ENCODE results near the gene SMARCE1. TPM values are rescaled to one million over a fixed set of nuclear protein-coding genes. Genes with fewer than 3 reads are reported as not detected.
"Not testable (repeated sequence)": the region's sequence is repeated elsewhere in the genome, so short reads cannot be mapped to it uniquely, and the experiment has no call there.

Gene SMARCE1
- polyA plus RNA-seq, 6 donors from 2014 or later, result 211 to 267 (median 255) TPM

DNA sequence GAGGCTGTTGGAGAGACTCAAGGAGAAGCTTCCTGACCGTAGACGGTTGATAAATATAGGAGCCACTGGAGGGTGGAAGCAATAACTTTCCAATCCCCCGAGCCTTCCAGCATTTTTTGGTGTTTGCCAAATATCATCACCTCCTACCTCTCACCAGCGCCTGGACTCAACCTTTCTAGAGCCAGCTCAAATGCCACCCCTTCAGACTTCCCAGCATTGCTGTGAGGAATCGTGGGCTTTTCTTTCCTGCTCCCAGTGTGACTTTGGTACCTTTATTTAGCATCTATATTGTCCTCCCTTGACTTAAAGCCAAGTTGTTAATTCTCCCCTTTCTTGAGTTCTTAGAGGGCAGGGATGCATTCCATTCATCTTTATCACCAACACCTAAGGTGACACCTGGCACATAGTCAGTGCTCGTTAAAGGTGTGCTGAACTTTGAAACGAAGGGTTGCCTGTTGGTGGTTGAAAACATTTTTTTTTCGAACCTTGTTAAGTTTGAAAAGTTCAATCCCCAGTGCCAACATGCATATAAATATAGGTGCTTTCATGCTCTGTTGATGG lies 47.1 kb downstream of the SMARCE1 start:
- H3K27me3 Mint-ChIP-seq, result no peaks in the 10 kb centered on the region
- ATAC-seq (ENCODE audit: low read depth in 2 of 2) (no peak), DNase-seq (no peak)
- no peaks in the 10 kb centered on the region for H3K9me3 Mint-ChIP-seq
- H3K4me3 Mint-ChIP-seq, result peak overlapping the region in 5 of 8 donors; percentile 6 to 54 (median 36)
- H3K4me1 Mint-ChIP-seq, result peaks cover 50 to 89% (median 77%) of the 10 kb centered on the region in 3 donors
- H3K36me3 Mint-ChIP-seq, result no peaks in the 10 kb centered on the region
- H3K27ac Mint-ChIP-seq, result peak overlapping the region; percentile 72 to 100 (median 96)

- Mint-ChIP-seq H3K4me1 (peaks cover 56 to 94% (median 81%) of the 10 kb centered on the region in 3 donors), H3K36me3 (no peaks in the 10 kb centered on the region), H3K9me3 (no peaks in the 10 kb centered on the region), H3K4me3 (peak overlapping the region in 7 of 8 donors; percentile 36 to 92 (median 84)), H3K27ac (peak overlapping the region; percentile 72 to 100 (median 98)), H3K27me3 (no peaks in the 10 kb centered on the region)
- DNase-seq (no peak), ATAC-seq (ENCODE audit: low read depth in 2 of 2) (no peak)
Measured at GRCh38 chr17:40599468-40599763, 48.2 kb downstream of the SMARCE1 start.

GRCh38 chr17:40598619-40599467 lies 48.8 kb downstream of the SMARCE1 start:
- no peaks in the 10 kb centered on the region for H3K36me3 Mint-ChIP-seq
- peak overlapping the region; percentile 72 to 100 (median 98) for H3K27ac Mint-ChIP-seq
- peaks cover 52 to 92% (median 78%) of the 10 kb centered on the region in 3 donors for H3K4me1 Mint-ChIP-seq
- H3K4me3 Mint-ChIP-seq, result peak overlapping the region; percentile 36 to 92 (median 80)
- DNase-seq (peak; percentile 96), ATAC-seq (ENCODE audit: low read depth in 2 of 2) (peak; percentile 71 to 76)
- no peaks in the 10 kb centered on the region for H3K9me3 Mint-ChIP-seq
- no peaks in the 10 kb centered on the region for H3K27me3 Mint-ChIP-seq

- no peak for DNase-seq
- Mint-ChIP-seq H3K4me1 (peaks cover 52 to 93% (median 78%) of the 10 kb centered on the region in 3 donors), H3K36me3 (no peaks in the 10 kb centered on the region), H3K27me3 (no peaks in the 10 kb centered on the region), H3K27ac (peak overlapping the region; percentile 72 to 100 (median 98)), H3K9me3 (no peaks in the 10 kb centered on the region), H3K4me3 (peak overlapping the region; percentile 36 to 92 (median 80))
- no peak for ATAC-seq (ENCODE audit: low read depth in 2 of 2)
Measured at GRCh38 chr17:40598301-40598618, 49.4 kb downstream of the SMARCE1 start.

DNA sequence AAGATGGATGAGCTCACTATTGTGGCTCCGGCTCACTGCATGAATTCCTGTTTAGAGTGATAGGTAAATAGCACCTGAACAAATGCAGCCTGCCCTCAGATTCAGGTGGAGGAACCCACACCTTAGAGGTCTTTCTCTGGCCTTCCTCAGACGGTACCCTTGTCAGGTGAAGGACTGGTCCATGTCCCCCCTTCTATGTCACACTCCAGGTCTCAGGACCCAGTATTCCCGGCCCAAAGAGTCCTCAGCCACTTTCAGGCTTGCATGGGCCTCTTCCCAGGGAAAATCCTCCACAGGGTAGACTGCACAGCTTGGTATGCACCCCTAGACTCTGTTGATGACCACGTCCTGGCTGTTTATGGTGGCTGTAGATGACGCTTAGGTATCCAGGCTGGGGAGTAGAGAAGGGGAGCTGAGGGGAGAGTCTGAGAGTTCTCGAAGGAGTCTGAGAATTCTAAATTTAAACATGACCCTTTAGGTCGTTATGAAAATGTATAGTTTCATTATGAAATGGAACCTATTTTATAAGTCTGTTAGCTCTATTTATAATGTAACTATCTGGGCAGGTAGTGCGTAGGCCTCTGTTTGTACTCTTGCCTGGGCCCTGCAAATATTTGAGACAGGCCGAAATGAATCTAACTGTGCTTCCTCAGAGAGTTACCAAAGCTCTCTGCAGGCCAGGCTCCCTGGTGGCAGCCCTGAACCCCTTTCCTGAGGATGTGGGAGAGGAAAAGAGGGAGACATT lies 49.9 kb downstream of the SMARCE1 start:
- ATAC-seq (ENCODE audit: low read depth in 2 of 2), result no peak
- DNase-seq, result no peak
- Mint-ChIP-seq H3K36me3 (no peaks in the 10 kb centered on the region), H3K27ac (peak overlapping the region; percentile 72 to 100 (median 98)), H3K4me1 (peaks cover 48 to 90% (median 74%) of the 10 kb centered on the region in 3 donors), H3K4me3 (peak overlapping the region in 6 of 8 donors; percentile 36 to 92 (median 80)), H3K9me3 (no peaks in the 10 kb centered on the region), H3K27me3 (no peaks in the 10 kb centered on the region)

DNA sequence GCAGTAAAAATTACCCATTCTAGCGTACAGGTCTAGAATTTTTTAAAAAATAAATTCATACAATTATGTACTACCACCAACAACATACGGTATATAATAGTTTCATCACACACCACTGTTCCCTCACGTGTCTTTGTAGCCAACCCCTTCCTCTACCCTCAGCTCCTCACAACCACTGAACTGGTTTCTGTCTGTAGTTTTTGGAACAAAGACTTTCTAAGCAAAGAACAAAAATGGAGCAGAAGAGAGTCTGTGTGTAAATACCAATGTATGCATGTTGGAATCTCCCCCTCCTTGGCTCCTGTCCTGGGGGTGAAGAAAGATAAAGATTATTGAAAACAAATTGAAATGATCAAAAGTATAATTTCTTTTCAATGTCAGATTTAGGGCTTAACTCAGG lies 50.5 kb downstream of the SMARCE1 start:
- H3K27me3 Mint-ChIP-seq, result no peaks in the 10 kb centered on the region
- H3K9me3 Mint-ChIP-seq, result no peaks in the 10 kb centered on the region
- ATAC-seq (ENCODE audit: low read depth in 2 of 2) (no peak), DNase-seq (no peak)
- no peaks in the 10 kb centered on the region for H3K36me3 Mint-ChIP-seq
- H3K4me3 Mint-ChIP-seq, result peak overlapping the region in 6 of 8 donors; percentile 36 to 87 (median 66)
- peak overlapping the region in 5 of 6 donors; percentile 38 to 100 (median 99) for H3K27ac Mint-ChIP-seq
- peaks cover 46 to 84% (median 68%) of the 10 kb centered on the region in 3 donors for H3K4me1 Mint-ChIP-seq

DNA sequence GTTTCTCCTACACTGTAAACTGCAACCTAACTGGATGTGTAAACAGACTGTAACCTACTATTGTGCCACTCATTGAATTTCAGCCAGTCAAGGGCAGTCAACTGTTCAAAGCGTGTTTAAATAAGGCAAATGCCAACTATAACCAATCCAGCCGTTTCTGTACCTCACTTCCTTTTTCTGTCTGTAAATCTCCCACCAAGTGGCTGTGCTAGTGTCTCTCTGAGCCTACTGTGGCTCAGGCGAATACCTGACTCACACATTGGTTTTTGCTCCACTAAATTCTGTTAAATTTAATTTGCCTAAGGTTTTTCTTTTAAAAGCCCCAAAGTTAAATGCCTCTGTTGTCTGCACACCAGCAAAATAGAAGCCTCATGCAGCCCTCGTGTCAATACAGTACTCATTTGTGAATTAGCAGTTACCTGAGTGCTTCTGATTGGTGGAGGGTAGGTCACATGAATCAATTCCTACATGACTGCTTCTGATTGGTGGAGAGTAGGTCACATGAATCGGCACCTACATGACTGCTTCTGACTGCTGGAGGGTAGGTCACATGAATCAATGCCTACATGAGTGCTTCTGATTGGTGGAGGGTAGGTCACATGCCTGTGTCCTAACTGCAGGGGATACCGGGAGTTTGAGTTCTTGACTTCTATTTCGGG lies 51.2 kb downstream of the SMARCE1 start:
- peak overlapping the region; percentile 13 to 87 (median 66) for H3K4me3 Mint-ChIP-seq
- no peaks in the 10 kb centered on the region for H3K9me3 Mint-ChIP-seq
- no peaks in the 10 kb centered on the region for H3K27me3 Mint-ChIP-seq
- DNase-seq (peak; percentile 68), ATAC-seq (ENCODE audit: low read depth in 2 of 2) (peak; percentile 49 to 52)
- peaks cover 46 to 78% (median 62%) of the 10 kb centered on the region in 3 donors for H3K4me1 Mint-ChIP-seq
- peak overlapping the region; percentile 72 to 99 (median 96) for H3K27ac Mint-ChIP-seq
- H3K36me3 Mint-ChIP-seq, result no peaks in the 10 kb centered on the region

- Mint-ChIP-seq H3K27ac (peak overlapping the region in 1 of 6 donors; percentile 34), H3K9me3 (peaks cover 8 to 18% (median 11%) of the 10 kb centered on the region in 7 donors), H3K4me3 (peak overlapping the region in 3 of 8 donors; percentile 30 to 68 (median 54)), H3K4me1 (peaks cover 50 to 73% (median 68%) of the 10 kb centered on the region in 3 donors), H3K27me3 (no peaks in the 10 kb centered on the region), H3K36me3 (peaks cover 16 to 24% of the 10 kb centered on the region in 2 donors)
- DNase-seq (no peak), ATAC-seq (ENCODE audit: low read depth in 2 of 2) (no peak)
Measured at GRCh38 chr17:40590742-40591141, 56.9 kb downstream of the SMARCE1 start.

- H3K27me3 Mint-ChIP-seq, result no peaks in the 10 kb centered on the region
- peaks cover 56 to 79% (median 75%) of the 10 kb centered on the region in 3 donors for H3K4me1 Mint-ChIP-seq
- H3K36me3 Mint-ChIP-seq, result peaks cover 21 to 36% of the 10 kb centered on the region in 2 donors
- peak overlapping the region in 1 of 6 donors; percentile 60 for H3K27ac Mint-ChIP-seq
- H3K9me3 Mint-ChIP-seq, result peaks cover 8 to 36% (median 20%) of the 10 kb centered on the region in 7 donors
- DNase-seq (no peak), ATAC-seq (ENCODE audit: low read depth in 2 of 2) (no peak)
- H3K4me3 Mint-ChIP-seq, result peak overlapping the region in 5 of 8 donors; percentile 52 to 80 (median 60)
Measured at GRCh38 chr17:40588552-40588951, 59.1 kb downstream of the SMARCE1 start.

DNA sequence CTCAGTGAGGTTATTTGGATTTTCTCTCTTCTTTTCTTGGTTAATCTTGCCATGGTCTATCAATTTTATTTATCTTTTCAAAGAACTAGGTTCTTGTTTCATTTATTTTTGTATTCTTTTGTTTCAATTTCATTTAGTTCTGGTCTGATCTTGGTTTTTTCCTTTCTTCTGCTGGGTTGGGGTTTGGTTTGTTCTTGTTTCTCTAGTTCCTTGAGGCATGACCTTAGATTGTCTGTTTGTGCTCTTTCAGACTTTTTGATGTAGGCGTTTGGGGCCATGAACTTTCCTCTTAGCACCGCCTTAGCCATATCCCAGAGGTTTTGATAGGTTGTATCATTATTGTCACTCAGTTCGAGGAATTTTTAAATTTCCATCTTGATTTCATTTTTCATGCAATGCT lies 61.4 kb downstream of the SMARCE1 start:
- DNase-seq; ATAC-seq (ENCODE audit: low read depth in 2 of 2); H3K27me3 Mint-ChIP-seq: not testable (repeated sequence)
- Mint-ChIP-seq H3K27ac (peak overlapping the region; percentile 88 to 98 (median 94)), H3K4me3 (peak overlapping the region; percentile 44 to 84 (median 72)), H3K4me1 (peaks cover 74 to 95% (median 93%) of the 10 kb centered on the region in 3 donors), H3K9me3 (peaks cover 8 to 36% (median 20%) of the 10 kb centered on the region in 7 donors), H3K36me3 (peaks cover 21 to 36% of the 10 kb centered on the region in 2 donors)

DNA sequence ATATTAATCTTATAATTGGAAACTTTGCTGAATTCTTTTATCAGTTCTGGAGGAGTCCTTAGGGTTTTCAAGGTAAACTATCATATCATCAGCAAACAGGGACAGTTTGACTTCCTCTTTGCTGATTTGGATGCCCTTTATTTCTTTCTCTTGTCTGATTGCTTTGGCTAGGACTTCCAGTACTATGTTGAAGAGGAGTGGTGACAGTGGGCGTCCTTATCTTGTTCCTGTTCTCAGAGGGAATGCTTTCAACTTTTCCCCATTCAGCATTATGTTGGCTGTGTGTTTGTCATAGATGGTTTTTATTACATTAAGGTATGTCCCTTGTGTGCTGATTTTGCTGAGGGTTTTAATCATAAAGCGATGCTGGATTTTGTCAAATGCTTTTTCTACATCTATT lies 62.7 kb downstream of the SMARCE1 start:
- peak overlapping the region in 4 of 8 donors; percentile 10 to 71 (median 67) for H3K4me3 Mint-ChIP-seq
- not testable (repeated sequence) for H3K27me3 Mint-ChIP-seq; DNase-seq; ATAC-seq (ENCODE audit: low read depth in 2 of 2)
- H3K4me1 Mint-ChIP-seq, result peaks cover 73 to 97% (median 95%) of the 10 kb centered on the region in 3 donors
- peaks cover 21 to 36% of the 10 kb centered on the region in 2 donors for H3K36me3 Mint-ChIP-seq
- peak overlapping the region; percentile 67 to 95 (median 88) for H3K27ac Mint-ChIP-seq
- peaks cover 7 to 36% (median 20%) of the 10 kb centered on the region in 7 donors for H3K9me3 Mint-ChIP-seq

- H3K4me1 Mint-ChIP-seq, result peaks cover 68 to 95% (median 89%) of the 10 kb centered on the region in 3 donors
- peaks cover 7 to 23% of the 10 kb centered on the region in 2 donors for H3K36me3 Mint-ChIP-seq
- peak; percentile 82 for ATAC-seq (ENCODE audit: low read depth in 2 of 2)
- peak; percentile 80 for DNase-seq
- peaks cover 0 to 27% (median 16%) of the 10 kb centered on the region in 7 donors for H3K9me3 Mint-ChIP-seq
- peak overlapping the region; percentile 50 to 97 (median 92) for H3K27ac Mint-ChIP-seq
- no peaks in the 10 kb centered on the region for H3K27me3 Mint-ChIP-seq
- peak overlapping the region; percentile 21 to 92 (median 76) for H3K4me3 Mint-ChIP-seq
Measured at GRCh38 chr17:40582328-40582901, 65.2 kb downstream of the SMARCE1 start.
